GM23248 (cell line): Measurements from ENCODE around the gene TRIP4. TPM values are rescaled to one million over a fixed set of nuclear protein-coding genes. Genes with fewer than 3 reads are reported as not detected.

Experiments
- DNase-seq: peaks from one replicate; pipeline ENCODE4 v3.0.0-alpha.2; 2015
- H2AFZ ChIP-seq: fragments of 200-600 bp; sonication (generic); 2 replicates; pipeline ENCODE4 v1.6.1; 2016; ENCODE audit warnings: antibody characterized with exemption
- H3F3A ChIP-seq: fragments of 200-600 bp; sonication (generic); 2 replicates; pipeline ENCODE4 v1.6.1; 2016; ENCODE audit warnings: mild to moderate bottlenecking, antibody characterized with exemption, mixed run types; ENCODE audit not compliant: insufficient read depth
- H3K27ac ChIP-seq: fragments of 200-600 bp; sonication (generic); 2 replicates; pipeline ENCODE4 v1.5.1; 2016; ENCODE audit warnings: mild to moderate bottlenecking
- H3K27me3 ChIP-seq: fragments of 200-600 bp; sonication (generic); replicated peaks from 2 replicates; pipeline ENCODE4 v1.6.1; 2016; ENCODE audit warnings: mild to moderate bottlenecking; ENCODE audit not compliant: insufficient read depth
- H3K36me3 ChIP-seq: fragments of 200-600 bp; sonication (generic); 2 replicates; pipeline ENCODE4 v1.6.1; 2016; ENCODE audit warnings: low read depth, mild to moderate bottlenecking
- H3K4me1 ChIP-seq: fragments of 200-600 bp; sonication (generic); 2 replicates; pipeline ENCODE4 v1.6.1; 2016; ENCODE audit warnings: mild to moderate bottlenecking; ENCODE audit not compliant: insufficient read depth
- H3K4me2 ChIP-seq: fragments of 200-600 bp; sonication (generic); one replicate; pipeline ENCODE4 v1.6.1; 2016; ENCODE audit warnings: mild to moderate bottlenecking; ENCODE audit not compliant: unreplicated experiment
- H3K4me3 ChIP-seq: fragments of 200-600 bp; sonication (generic); 2 replicates; pipeline ENCODE4 v1.5.1; 2016; ENCODE audit warnings: mild to moderate bottlenecking
- H3K79me2 ChIP-seq: fragments of 200-600 bp; sonication (generic); 2 replicates; pipeline ENCODE4 v1.6.1; 2016; ENCODE audit warnings: mild to moderate bottlenecking; ENCODE audit not compliant: insufficient read depth
- H3K9ac ChIP-seq: fragments of 200-600 bp; sonication (generic); 2 replicates; pipeline ENCODE4 v1.6.1; 2016; ENCODE audit warnings: mild to moderate bottlenecking
- H3K9me2 ChIP-seq: fragments of 200-600 bp; sonication (generic); 2 replicates; pipeline ENCODE4 v1.6.1; 2016; ENCODE audit warnings: mixed run types, mild to moderate bottlenecking, moderate library complexity; ENCODE audit not compliant: insufficient read depth
- H3K9me3 ChIP-seq: fragments of 200-600 bp; sonication (generic); one replicate; pipeline ENCODE4 v1.6.1; 2017; ENCODE audit warnings: low read depth
- H4K20me1 ChIP-seq: fragments of 200-600 bp; sonication (generic); 2 replicates; pipeline ENCODE4 v1.6.0; 2016; ENCODE audit not compliant: insufficient read depth
- EZH2 ChIP-seq: fragments of 200-600 bp; sonication (generic); IDR thresholded peaks from 2 replicates; pipeline ENCODE4 v1.6.1; 2018; ENCODE audit warnings: antibody characterized with exemption, mild to moderate bottlenecking; ENCODE audit not compliant: insufficient read depth, poor library complexity, severe bottlenecking
- EZH2phosphoT487 ChIP-seq: fragments of 200-600 bp; sonication (generic); IDR thresholded peaks from 2 replicates; pipeline ENCODE4 v1.6.1; 2018; ENCODE audit warnings: antibody characterized with exemption, moderate library complexity, mild to moderate bottlenecking, low read depth; ENCODE audit not compliant: insufficient read depth
- WGBS, 2 experiments: methylation state at CpG; one replicate each; pipeline ENCODE4 v1.1.6; 2015 to 2017; ENCODE audit warnings: low lambda C conversion rate in 2 of 2, low coverage in 1 of 2; ENCODE audit errors: missing lambda C conversion rate in 2 of 2; 5-methylcytosine and 5-hydroxymethylcytosine counted together
- in situ Hi-C: fragments of 300-500 bp; cut with MboI; formaldehyde crosslinking; loops from 2 replicates; pipeline ENCODE4 v1.15.0; 2020
- polyA plus RNA-seq: library from polyadenylated mRNA; unstranded; fragments of >200 nt; fragmentation: Nextera tagmentation; extraction: Ambion mirVana; gene quantifications from 2 replicates; pipeline ENCODE4 v1.2.1, GENCODE V29; 2016
- total RNA-seq: library from RNA; depleted of rRNA; stranded (reverse); fragments of >200 nt; shearing (Covaris generic); gene quantifications from 2 replicates; pipeline ENCODE4 v1.2.3, GENCODE V29; 2014

Gene TRIP4
- total and polyA plus RNA-seq, 2 experiments from 2014 or later, result 6.9 to 32.9 TPM

DNA sequence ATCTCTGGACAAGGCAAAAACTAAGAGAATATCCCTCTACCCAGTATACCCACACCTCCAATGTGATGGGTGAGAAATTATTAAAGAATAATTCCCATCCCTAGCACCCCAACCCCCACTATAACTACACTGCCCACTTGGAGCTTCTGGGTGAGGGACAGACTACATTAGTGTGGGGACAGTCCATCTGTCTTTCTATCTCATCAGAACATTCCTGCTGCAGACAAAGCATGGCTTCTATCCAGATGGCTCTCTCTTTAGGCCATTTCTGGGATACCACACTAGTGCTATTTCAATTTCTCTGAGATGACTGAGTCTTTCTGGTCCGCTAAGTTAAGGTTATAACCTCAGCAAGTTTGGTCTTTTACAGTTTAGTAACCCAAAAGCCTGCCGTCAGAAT is 38.3 kb upstream of the TRIP4 start:
- H3K9ac ChIP-seq, result no peak overlapping the region
- no peaks in the 10 kb centered on the region for H3K27me3 ChIP-seq
- H3K79me2 ChIP-seq, result peaks cover 100% of the 10 kb centered on the region
- H3K36me3 ChIP-seq, result no peaks in the 10 kb centered on the region
- 94 to 100% methylated on average over 2 of the region's 2 CpGs for WGBS, 2 experiments
- no peak overlapping the region for H3K4me3 ChIP-seq
- TF ChIP-seq EZH2 (no peak), EZH2phosphoT487 (no peak)
- H2AFZ ChIP-seq, result no peak overlapping the region
- peaks cover 33% of the 10 kb centered on the region for H3F3A ChIP-seq
- H3K4me2 ChIP-seq, result no peak overlapping the region
- no peaks in the 10 kb centered on the region; the same call in 1 of the 2 replicates for H4K20me1 ChIP-seq
- H3K27ac ChIP-seq, result no peak overlapping the region
- H3K9me3 ChIP-seq, result no peaks in the 10 kb centered on the region
- H3K9me2 ChIP-seq, result no peaks in the 10 kb centered on the region
- DNase-seq, result no peak
- in situ Hi-C loops, result no loop called here
- peaks cover 46% of the 10 kb centered on the region for H3K4me1 ChIP-seq

GRCh38 chr15:64351265-64351664 is 36.4 kb upstream of the TRIP4 start:
- Histone ChIP-seq H3K79me2 (peaks cover 96% of the 10 kb centered on the region), H3K9ac (peak overlapping the region; percentile 7; the same call in 1 of the 2 replicates), H3K27me3 (no peaks in the 10 kb centered on the region), H3K27ac (peak overlapping the region; percentile 36), H4K20me1 (no peaks in the 10 kb centered on the region; the same call in 1 of the 2 replicates), H3K36me3 (no peaks in the 10 kb centered on the region), H3F3A (peaks cover 19% of the 10 kb centered on the region), H3K4me1 (peaks cover 40% of the 10 kb centered on the region), H3K4me2 (peak overlapping the region; percentile 70), H3K9me2 (no peaks in the 10 kb centered on the region), H3K9me3 (no peaks in the 10 kb centered on the region), H2AFZ (no peak overlapping the region), H3K4me3 (peak overlapping the region; percentile 39)
- 30 to 33% methylated on average over 7 of the region's 7 CpGs for WGBS, 2 experiments
- TF ChIP-seq EZH2, result no peak
- DNase-seq, result peak; percentile 67
- in situ Hi-C loops, result loop anchor here (10.0 kb wide), 1 partner anchor 136 kb away; no protein-coding TSS in a partner anchor

DNA sequence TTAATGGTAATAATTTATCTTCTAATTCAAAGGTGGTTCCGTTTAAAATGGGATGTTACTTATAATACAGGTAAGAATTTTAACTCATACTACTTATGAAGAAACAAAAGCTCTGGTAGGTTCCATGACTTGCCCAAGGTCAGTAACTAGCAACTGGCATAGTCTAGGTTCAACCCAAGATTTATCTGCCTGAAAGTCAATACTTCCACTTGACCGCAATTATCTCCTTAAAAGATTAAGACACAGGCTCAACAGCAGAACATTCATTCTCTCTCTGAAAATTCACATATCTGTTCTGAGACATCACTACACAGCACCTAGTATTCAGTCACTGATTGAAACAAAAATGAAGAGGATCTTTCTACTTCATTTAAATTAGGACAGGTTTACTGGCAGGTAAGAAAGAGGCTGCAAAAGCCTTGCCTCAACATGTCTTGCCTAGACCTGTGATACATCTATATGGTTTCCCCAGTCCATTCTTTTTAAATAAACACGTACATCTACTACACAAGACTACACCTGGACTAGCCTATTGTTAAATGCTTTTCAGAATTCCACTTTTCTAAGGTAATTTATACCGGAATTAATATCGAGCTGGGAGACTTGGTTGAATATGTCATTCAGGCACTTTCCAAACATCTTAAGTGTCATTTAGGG is 32.8 kb upstream of the TRIP4 start:
- 38 to 40% methylated on average over 5 of the region's 5 CpGs for WGBS, 2 experiments

DNA sequence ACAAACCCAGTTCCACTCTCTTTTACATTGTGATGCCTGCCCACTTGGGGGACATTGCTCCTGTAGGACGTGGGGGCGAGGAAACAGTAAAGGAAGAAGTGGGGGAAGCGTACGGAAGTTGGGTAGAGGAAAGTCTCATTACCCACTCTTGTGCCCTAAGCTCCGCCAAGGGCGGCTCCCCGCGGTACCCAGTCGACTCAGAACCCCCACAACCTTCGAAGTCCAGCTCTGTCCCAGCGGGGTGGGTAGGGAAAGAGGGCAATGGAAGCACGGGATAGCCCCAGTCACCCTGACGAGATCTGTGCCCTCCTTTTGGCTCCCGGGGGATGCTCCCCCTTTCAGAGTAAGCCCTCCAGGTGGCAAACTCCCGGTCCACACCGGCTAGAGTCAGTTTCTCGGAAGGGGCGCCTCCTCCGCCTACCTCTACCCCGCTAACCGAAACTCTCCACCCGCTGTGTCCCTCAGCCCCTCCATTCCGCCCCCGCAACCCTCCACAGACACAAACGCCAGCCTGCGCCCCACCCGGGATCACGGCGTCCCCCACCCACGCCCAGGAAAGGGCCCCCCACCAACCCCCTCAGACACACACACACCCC is 32.2 kb upstream of the TRIP4 start:
- no peaks in the 10 kb centered on the region for H3K27me3 ChIP-seq
- H2AFZ ChIP-seq, result peak overlapping the region; percentile 96
- peaks cover 55% of the 10 kb centered on the region for H3K79me2 ChIP-seq
- peaks cover 26% of the 10 kb centered on the region for H3F3A ChIP-seq
- 1 to 5% methylated on average over 23 to 30 of the region's 30 CpGs for WGBS, 2 experiments
- H3K27ac ChIP-seq, result peak overlapping the region; percentile 82
- in situ Hi-C loops, result loop anchor here (10.0 kb wide), 1 partner anchor 141 kb away; no protein-coding TSS in a partner anchor
- H3K9ac ChIP-seq, result peak overlapping the region; percentile 89
- TF ChIP-seq EZH2, result no peak
- no peak for TF ChIP-seq EZH2phosphoT487
- peak overlapping the region; percentile 90 for H3K4me2 ChIP-seq
- H3K4me3 ChIP-seq, result peak overlapping the region; percentile 88
- H3K36me3 ChIP-seq, result no peaks in the 10 kb centered on the region
- H3K9me3 ChIP-seq, result no peaks in the 10 kb centered on the region
- DNase-seq, result peak; percentile 60
- no peaks in the 10 kb centered on the region for H4K20me1 ChIP-seq
- no peaks in the 10 kb centered on the region for H3K9me2 ChIP-seq
- H3K4me1 ChIP-seq, result peaks cover 28% of the 10 kb centered on the region

More for the DNA sequence above, 32.8 kb upstream of the TRIP4 start:
- Histone ChIP-seq H3K36me3 (no peaks in the 10 kb centered on the region), H2AFZ (peak overlapping the region; percentile 96), H3K9me2 (no peaks in the 10 kb centered on the region), H3K27me3 (no peaks in the 10 kb centered on the region), H3K79me2 (peaks cover 61% of the 10 kb centered on the region), H4K20me1 (no peaks in the 10 kb centered on the region), H3K9ac (peak overlapping the region; percentile 89), H3K4me2 (peak overlapping the region; percentile 90), H3K4me1 (peaks cover 31% of the 10 kb centered on the region), H3K9me3 (no peaks in the 10 kb centered on the region), H3K27ac (peak overlapping the region; percentile 82; the same call in 1 of the 2 replicates), H3F3A (peaks cover 29% of the 10 kb centered on the region), H3K4me3 (peak overlapping the region; percentile 88)
- no peak for DNase-seq
- TF ChIP-seq EZH2 (no peak), EZH2phosphoT487 (no peak)
- in situ Hi-C loops, result loop anchor here (10.0 kb wide), 1 partner anchor 140 kb away; no protein-coding TSS in a partner anchor
